ENCODE data around the gene TAAR6.
"Not testable (repeated sequence)": the region's sequence is repeated elsewhere in the genome, so short reads cannot be mapped to it uniquely, and the experiment has no call there.

The TAAR6 gene

DNA sequence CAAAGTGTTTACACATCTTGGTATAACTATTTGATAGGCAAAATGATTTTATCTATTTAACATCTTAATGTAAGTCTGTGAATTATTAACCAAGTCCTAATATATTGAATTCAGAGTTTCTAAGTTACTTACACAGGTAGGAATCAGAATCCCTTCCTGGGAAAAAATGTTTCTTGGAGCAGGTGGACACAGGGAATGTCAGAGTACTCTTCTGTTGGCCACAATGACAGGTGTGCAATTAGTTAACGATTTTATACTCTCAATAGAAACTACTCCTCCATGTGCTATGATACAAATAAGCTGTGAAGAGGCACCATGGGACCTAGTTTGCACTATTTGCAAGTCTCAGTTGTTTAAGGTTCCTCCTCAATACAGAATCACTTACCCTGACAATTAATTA is 20.2 kb downstream of the TAAR6 start:
- no peak for DNase-seq

DNA sequence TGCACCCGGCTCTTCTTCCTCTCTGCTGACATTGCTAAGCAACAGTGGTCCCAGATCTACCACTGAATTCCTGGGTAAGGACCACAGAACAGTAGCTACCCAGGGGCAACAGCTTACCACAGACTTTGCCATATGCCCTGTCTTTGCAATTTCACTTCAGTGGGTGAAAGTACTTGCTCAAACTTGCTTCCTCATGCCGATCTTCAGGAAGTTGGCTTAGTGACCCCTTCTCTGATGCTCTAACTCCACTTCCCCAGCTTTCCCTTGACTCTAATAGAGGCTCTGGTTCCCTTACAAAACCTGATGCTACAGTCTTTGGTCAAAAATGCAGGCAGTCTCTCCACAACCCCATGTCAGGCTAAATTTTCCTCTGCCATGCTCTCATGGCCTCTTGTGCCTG is 22.7 kb downstream of the TAAR6 start:
- no peak for DNase-seq

DNA sequence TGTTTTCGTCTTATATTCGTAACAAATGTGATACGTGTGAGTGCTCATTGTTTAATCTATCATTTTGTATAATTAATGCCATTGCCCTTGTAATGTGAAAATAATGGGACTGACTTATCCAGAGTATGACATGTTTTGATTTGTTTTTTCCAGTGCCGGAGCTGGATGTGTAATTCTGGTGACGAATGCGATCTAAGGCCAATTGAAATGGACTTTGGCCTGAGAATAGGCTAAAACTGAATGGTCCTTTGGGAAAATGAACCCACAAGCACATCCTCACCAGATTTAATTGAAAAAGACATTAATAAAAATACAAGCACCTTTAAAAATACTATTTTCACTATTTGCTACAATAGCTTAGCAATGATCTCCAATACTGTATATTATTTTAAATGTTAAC is 26.1 kb downstream of the TAAR6 start:
- DNase-seq = no peak

DNA sequence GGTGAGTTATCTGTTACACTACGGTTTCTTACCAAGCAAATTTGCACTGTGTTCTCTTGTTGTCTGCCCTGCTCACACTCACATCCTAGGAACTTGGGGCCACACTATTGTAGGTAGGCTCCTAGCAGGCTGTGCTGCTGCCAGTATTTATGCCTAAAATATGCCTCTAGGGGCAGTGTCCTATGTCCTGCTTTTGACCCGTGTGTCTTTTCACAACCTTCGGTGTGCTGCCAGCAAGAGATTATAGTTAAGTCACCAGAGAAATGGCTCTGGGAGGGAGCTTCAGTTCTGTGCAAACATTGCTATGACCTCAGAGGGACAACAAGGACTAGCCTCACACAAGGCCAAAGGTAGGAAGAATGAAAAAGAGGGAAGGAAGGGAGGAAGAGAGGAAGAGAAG is 28.4 kb downstream of the TAAR6 start:
- DNase-seq = no peak

DNA sequence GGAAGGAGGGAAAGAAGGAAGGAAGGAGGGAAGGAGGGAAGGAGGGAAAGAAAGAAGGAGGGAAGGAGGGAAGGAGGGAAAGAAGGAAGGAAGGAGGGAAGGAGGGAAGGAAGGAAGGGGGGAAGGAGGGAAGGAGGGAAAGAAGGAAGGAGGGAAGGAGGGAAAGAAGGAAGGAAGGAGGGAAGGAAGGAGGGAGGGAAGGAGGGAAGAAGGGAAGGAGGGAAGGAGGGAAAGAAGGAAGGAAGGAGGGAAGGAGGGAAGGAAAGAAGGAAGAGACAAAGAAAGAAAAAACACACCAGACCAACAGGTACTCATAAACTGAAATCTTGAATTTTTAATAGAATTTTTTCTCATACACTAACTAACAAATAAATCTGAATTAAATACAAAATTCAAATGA is 30.8 kb downstream of the TAAR6 start:
- DNase-seq = not testable (repeated sequence)

DNA sequence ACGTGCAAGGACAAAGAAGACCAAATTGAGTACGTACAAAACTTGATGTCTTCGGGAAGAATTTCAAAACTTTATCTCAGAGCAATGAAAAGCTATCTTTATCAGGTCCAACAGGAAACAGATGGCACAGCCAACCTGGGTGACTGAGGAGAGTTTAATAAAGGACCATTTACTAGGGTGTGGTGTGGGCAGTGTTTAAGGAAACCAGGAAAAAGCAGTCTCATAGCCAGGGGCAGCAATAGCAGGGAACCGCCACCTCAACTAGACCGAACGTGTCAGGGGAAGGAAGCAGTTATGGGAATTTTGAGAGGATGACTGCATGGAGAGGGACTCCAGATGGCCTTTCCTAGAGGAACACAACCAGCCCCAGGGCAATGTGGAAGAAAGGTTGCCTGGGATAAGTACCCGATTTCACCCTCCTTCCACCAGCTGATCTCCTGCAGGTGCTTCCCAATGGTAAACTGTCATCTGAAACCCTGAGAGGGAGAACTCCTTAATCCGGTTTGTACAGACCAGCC is 34.6 kb downstream of the TAAR6 start:
- DNase-seq = no peak

DNA sequence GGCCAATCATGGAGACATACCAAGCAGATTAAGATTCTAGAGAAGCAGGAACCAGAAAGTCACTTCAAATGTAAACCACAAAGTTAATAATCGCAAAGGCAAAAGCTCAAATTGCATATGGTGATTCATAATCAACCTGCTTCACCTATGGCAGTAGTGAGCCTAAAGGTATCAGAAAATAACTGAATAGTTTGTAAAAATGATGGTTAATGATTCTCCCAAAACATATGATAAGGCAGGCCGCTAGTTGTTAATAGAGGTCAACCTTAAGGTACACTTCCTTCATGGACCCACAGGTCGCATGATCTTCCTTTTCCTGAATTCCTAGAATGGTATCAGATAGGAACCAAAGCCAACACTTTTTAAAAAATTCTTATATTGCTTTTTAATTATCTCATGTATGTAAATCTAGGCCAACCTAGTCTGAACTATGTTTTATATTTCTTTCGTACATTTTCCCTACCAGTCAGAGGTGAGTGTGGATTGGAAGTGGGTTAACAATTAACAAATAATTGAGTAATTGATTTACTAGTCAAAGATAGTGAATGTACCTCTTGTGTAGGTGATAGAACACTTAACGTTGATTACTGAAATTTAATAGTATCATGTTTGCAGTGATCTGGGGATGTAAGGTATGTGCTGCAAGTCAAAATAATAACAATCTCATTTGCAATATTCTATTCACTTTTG is 37.6 kb downstream of the TAAR6 start:
- no peak for DNase-seq

DNA sequence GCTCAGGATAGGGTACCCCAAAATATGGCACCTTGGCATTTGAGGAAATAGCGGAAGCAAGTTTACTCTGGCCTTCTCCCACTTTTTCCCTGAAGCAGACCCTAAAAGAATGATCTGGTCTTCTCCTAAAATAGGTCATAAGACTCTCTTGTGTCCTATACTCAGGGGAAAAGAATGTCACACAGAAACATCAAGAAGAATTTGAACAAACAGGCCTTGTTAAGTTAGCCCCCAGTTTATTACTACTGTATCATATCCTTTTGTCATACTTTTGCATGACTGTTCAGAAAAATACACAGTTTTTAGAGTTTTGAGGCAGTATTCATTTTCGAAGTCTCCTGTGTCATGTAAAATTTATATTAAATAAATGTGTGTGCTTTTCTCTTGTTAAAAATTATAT is 41.5 kb downstream of the TAAR6 start:
- no peak for DNase-seq

DNA sequence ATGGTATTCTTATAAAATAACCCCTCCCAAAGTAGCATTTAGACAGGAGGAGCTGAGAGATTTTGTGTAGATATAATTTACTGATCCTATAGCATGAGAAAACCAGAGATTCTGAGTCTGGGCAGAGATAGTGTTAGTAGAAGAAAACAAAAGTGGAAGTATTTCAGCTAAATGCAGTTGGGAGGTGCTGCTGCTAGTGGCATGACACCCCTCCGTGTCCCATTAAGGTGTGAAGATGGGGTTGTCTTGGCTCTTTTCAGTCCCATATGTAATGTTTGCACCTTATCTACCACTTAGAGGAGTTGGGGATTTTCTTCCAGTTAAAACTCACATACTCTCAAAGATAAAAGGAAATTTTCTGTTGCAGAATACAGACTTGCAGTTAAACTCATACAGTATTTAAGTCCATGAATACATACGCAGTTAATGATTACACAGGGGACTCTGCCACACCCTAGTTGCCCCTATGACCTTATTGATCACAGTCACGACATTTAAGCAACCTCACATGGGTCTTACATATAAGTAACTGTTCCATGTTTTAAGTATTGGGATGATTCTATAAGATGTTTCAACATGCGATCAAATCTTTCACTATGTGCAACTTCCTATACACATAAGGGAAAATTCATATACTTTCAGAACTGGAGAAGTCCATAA is 42.5 kb downstream of the TAAR6 start:
- DNase-seq = no peak

DNA sequence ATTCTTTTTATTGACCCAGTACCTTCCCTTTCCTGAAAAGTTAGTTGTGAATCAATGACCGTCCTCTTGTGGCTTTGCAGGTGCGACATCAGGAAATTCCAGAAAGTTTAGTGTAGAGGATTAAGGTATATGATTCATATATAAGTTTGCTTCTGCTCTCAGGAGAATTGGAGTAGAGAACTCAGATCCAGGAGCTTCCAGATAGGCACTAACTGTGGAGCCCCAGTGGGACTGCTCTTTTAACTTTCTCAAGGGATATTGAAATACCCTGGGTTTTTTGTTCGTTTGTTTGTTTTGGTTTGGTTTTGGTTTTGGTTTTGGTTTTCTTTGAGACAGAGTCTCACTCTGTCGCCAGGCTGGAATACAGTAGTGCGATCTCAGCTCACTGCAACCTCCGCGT is 44.4 kb downstream of the TAAR6 start:
- DNase-seq = no peak

DNA sequence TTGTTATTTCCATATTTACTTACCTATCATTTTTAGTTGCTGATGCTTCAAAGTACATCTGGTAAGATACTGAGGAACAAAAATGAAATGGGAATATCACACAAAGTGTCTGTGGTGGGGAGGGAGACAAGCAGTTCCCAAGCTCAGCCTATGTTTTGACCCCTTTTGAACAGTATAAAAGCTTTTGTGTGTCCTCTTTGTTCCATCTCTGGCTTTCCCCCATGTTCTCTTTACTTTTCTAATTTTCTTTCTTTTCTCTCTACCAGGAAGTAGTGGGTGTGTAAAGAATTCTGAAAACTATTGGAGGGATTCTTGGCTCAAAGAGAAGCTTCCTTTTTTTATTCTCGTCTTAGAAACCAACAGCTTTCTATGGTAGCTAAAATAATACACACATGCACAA is 46.6 kb downstream of the TAAR6 start:
- no peak for DNase-seq

Measured in fibroblast of skin of scalp (primary cell).